ENCODE measurements around the gene RBM47. TPM values are rescaled to one million over a fixed set of nuclear protein-coding genes. Genes with fewer than 3 reads are reported as not detected.

Gene RBM47
- total and polyA plus RNA-seq, 9 of the 15 experiments (the other 6 are each of a cell fraction or from before 2014, with no cell fraction given) = 1.4 to 6.4 (median 3.3) TPM

GRCh38 chr4:40461062-40461461 lies 168.6 kb downstream of the RBM47 start:
- no peak overlapping the region for H3K9ac ChIP-seq (ENCODE audit: insufficient read depth in 1 of 2, low read depth in 2 of 2, low read length in 2 of 2)
- FAIRE-seq = no peak
- no peaks in the 10 kb centered on the region for H3K4me1 ChIP-seq (replicated peaks in 1 of 2; ENCODE audit: control insufficient read depth in 2 of 2, insufficient read depth in 2 of 2, low read length in 2 of 2)
- H3K27me3 ChIP-seq (ENCODE audit: control insufficient read depth in 2 of 2, insufficient read depth in 2 of 2, low read length in 2 of 2) = no peaks in the 10 kb centered on the region
- H3K4me2 ChIP-seq (ENCODE audit: insufficient read depth, low read length) = no peak overlapping the region
- H2AFZ ChIP-seq (ENCODE audit: low read depth, low read length) = no peak overlapping the region
- H3K9me1 ChIP-seq (ENCODE audit: control insufficient read depth, insufficient read depth, low read length) = no peaks in the 10 kb centered on the region
- H3K4me3 ChIP-seq = no peak overlapping the region
- no peaks in the 10 kb centered on the region for H3K9me3 ChIP-seq (replicated peaks; ENCODE audit: control insufficient read depth, insufficient read depth, low read depth, low read length)
- DNase-seq (ENCODE audit: extremely low read depth in 1 of 4, low spot score in 3 of 4) = no peak
- intact Hi-C loops (cut with micrococcal nuclease) = no loop called here
- ChIA-PET CTCF (ENCODE audit: low intra/inter-chr PET ratio) (no interaction called here), POLR2A (interaction anchor here (0.6 to 1.0 kb wide), 2 partner anchors 14 to 114 kb away, joined by 3 to 5 read pairs; no protein-coding TSS in a partner anchor)
- H3K27ac ChIP-seq (ENCODE audit: extremely low read depth, low read depth, low read length) = no peak overlapping the region
- ATAC-seq = no peak
- H4K20me1 ChIP-seq (replicated peaks; ENCODE audit: control insufficient read depth, insufficient read depth, low read length) = no peaks in the 10 kb centered on the region
- no TSS peak for BruUV-seq (replicated peaks)
- TF ChIP-seq PKNOX1 (IDR thresholded peaks at IDR 0.05) (no peak), SUPT5H (IDR thresholded peaks at IDR 0.05) (no peak), ZKSCAN1 (IDR thresholded peaks at IDR 0.05; ENCODE audit: low read depth, low read length) (no peak), TAF7 (tag; IDR thresholded peaks at IDR 0.05) (no peak), CBX8 (IDR thresholded peaks at IDR 0.05; ENCODE audit: borderline replicate concordance, extremely low read depth, low read depth, low read length, poor library complexity, severe bottlenecking) (no peak), MAZ (CRISPR knock-in tag; conservative IDR thresholded peaks at IDR 0.05 in 1 of 2, IDR thresholded peaks at IDR 0.05 in 1 of 2) (no peak), TFE3 (CRISPR knock-in tag; IDR thresholded peaks at IDR 0.05) (no peak), HINFP (tag; conservative IDR thresholded peaks at IDR 0.05; ENCODE audit: low read depth) (no peak)
- WGBS (ENCODE audit: insufficient coverage, low coverage, missing lambda C conversion rate) = 59% methylated on average over 4 of the region's 4 CpGs
- no peaks in the 10 kb centered on the region for H3K36me3 ChIP-seq (ENCODE audit: control insufficient read depth, insufficient read depth, low read length)
- in situ Hi-C loops (cut with MboI) = no loop called here
- no peaks in the 10 kb centered on the region for H3K79me2 ChIP-seq (ENCODE audit: control insufficient read depth, insufficient read depth, low read length)
